B cell (primary cell): ENCODE data around the gene GEMIN7. TPM values are rescaled to one million over a fixed set of nuclear protein-coding genes. Genes with fewer than 3 reads are reported as not detected.

Experiments
- ATAC-seq: fragments of 200-7000 bp; cut with Tn5 transposase; one replicate; pipeline ENCODE4 v1.10.0; 2021; ENCODE audit warnings: low read depth, mild to moderate bottlenecking, moderate number of reproducible peaks, moderate library complexity
- CTCF ChIA-PET: fragments of 350-600 bp; sonication (Branson Sonifier 250); formaldehyde crosslinking; loops from one replicate; lab custom pipeline; 2021; ENCODE audit warnings: antibody characterized with exemption, inconsistent platforms; lab: Charles Lee
- POLR2A ChIA-PET: fragments of 350-600 bp; sonication (Branson Sonifier 250); formaldehyde crosslinking; loops from one replicate; lab custom pipeline; 2021; ENCODE audit warnings: antibody characterized with exemption; lab: Charles Lee
- DNase-seq: peaks from one replicate; pipeline ENCODE4 v3.0.0; 2013
- H2AFZ ChIP-seq: 2 replicates; pipeline ENCODE4 v1.6.1; 2012; ENCODE audit warnings: mild to moderate bottlenecking, low read depth, low read length; ENCODE audit not compliant: insufficient read depth, poor library complexity, severe bottlenecking
- H3K27ac ChIP-seq, 2 donors: 1 replicate in 1 of 2; 2 replicates in 1 of 2; pipeline ENCODE4 v1.5.1; 2012 to 2013; ENCODE audit warnings: low read length in 2 of 2, mild to moderate bottlenecking in 2 of 2, moderate library complexity in 1 of 2
- H3K27me3 ChIP-seq, 4 experiments: fragments of 200-600 bp in 1 of 4; sonication (generic) in 1 of 4; replicated peaks in 1 of 4; 1 replicate in 2 of 4; 2 replicates in 2 of 4; pipeline versions ENCODE4 v1.6.1 to v1.7.0; 2013 to 2016; ENCODE audit warnings: low read length in 3 of 4, mild to moderate bottlenecking in 2 of 4, mixed read lengths in 1 of 4, moderate library complexity in 1 of 4; ENCODE audit not compliant: insufficient read depth in 4 of 4, control insufficient read depth in 3 of 4; ENCODE audit errors: control extremely low read depth in 1 of 4
- H3K36me3 ChIP-seq, 2 experiments: replicated peaks in 1 of 2; 1 replicate in 1 of 2; 2 replicates in 1 of 2; pipeline versions ENCODE4 v1.6.1 to v1.7.1; 2013; ENCODE audit warnings: low read length in 1 of 2; ENCODE audit not compliant: insufficient read depth in 2 of 2, control insufficient read depth in 1 of 2; ENCODE audit errors: control extremely low read depth in 1 of 2, extremely low read depth in 1 of 2
- H3K4me1 ChIP-seq, 2 donors: fragments of 200-600 bp in 1 of 2; sonication (generic) in 1 of 2; 1 replicate in 1 of 2; 2 replicates in 1 of 2; pipeline versions ENCODE4 v1.5.1 to v1.6.1; 2013 to 2017; ENCODE audit warnings: low read length in 2 of 2; ENCODE audit not compliant: control insufficient read depth in 2 of 2, insufficient read depth in 2 of 2
- H3K4me2 ChIP-seq: replicated peaks from 2 replicates; pipeline ENCODE3; 2012; ENCODE audit warnings: mild to moderate bottlenecking, low read depth, low read length; ENCODE audit not compliant: poor library complexity, severe bottlenecking
- H3K4me3 ChIP-seq, 5 experiments: fragments of 200-600 bp in 1 of 5; sonication (generic) in 1 of 5; 1 replicate in 3 of 5; 2 replicates in 2 of 5; pipeline versions ENCODE4 v1.5.1 to v1.7.0; 2011 to 2016; ENCODE audit warnings: low read length in 4 of 5, mild to moderate bottlenecking in 4 of 5, low read depth in 2 of 5, control low read depth in 1 of 5, moderate library complexity in 1 of 5; ENCODE audit not compliant: insufficient read depth in 1 of 5; ENCODE audit errors: control extremely low read depth in 1 of 5, extremely low read depth in 1 of 5
- H3K79me2 ChIP-seq: fragments of 200-600 bp; sonication (generic); one replicate; pipeline ENCODE4 v1.6.0; 2016; ENCODE audit warnings: low read length; ENCODE audit not compliant: control insufficient read depth, insufficient read depth
- H3K9ac ChIP-seq: fragments of 200-600 bp; sonication (generic); 2 replicates; pipeline ENCODE4 v1.6.1; 2017; ENCODE audit warnings: mild to moderate bottlenecking, low read length, moderate library complexity
- H3K9me3 ChIP-seq, 3 donors: one replicate each; pipeline versions ENCODE4 v1.6.1 to v1.7.1; 2013; ENCODE audit warnings: low read length in 2 of 3; ENCODE audit not compliant: control insufficient read depth in 2 of 3, insufficient read depth in 1 of 3; ENCODE audit errors: control extremely low read depth in 1 of 3
- H4K20me1 ChIP-seq: 2 replicates; pipeline ENCODE4 v1.6.0; 2012; ENCODE audit warnings: mild to moderate bottlenecking, low read length; ENCODE audit not compliant: insufficient read depth, control insufficient read depth, poor library complexity, severe bottlenecking
- H3K27ac Mint-ChIP-seq: one replicate; pipeline ENCODE4 v1.8.0; 2021; ENCODE audit warnings: mixed read lengths
- H3K27me3 Mint-ChIP-seq: one replicate; pipeline ENCODE4 v1.8.0; 2021; ENCODE audit warnings: mixed read lengths
- H3K4me1 Mint-ChIP-seq: one replicate; pipeline ENCODE4 v1.8.0; 2021; ENCODE audit warnings: mixed read lengths
- H3K4me3 Mint-ChIP-seq: one replicate; pipeline ENCODE4 v1.8.0; 2021; ENCODE audit warnings: mixed read lengths
- H3K9me3 Mint-ChIP-seq: one replicate; pipeline ENCODE4 v1.8.0; 2022; ENCODE audit warnings: mixed read lengths; ENCODE audit not compliant: insufficient read depth
- CTCF ChIP-seq: fragments of 200-600 bp; IDR thresholded peaks from one replicate; pipeline ENCODE4 v1.8.0; 2022; ENCODE audit warnings: antibody characterized with exemption, mild to moderate bottlenecking
- EZH2 ChIP-seq: IDR thresholded peaks from 2 replicates; pipeline ENCODE4 v1.6.1; 2012; ENCODE audit warnings: borderline replicate concordance, low read depth, mild to moderate bottlenecking, moderate library complexity, low read length; ENCODE audit not compliant: insufficient read depth, poor library complexity, severe bottlenecking
- WGBS: methylation state at CpG from one replicate; pipeline ENCODE4 v1.1.5; 2013; ENCODE audit warnings: missing lambda C conversion rate; ENCODE audit not compliant: insufficient coverage; 5-methylcytosine and 5-hydroxymethylcytosine counted together
- intact Hi-C: fragments of 100-400 bp; cut with micrococcal nuclease; formaldehyde crosslinking; loops from one replicate; pipeline ENCODE4 v1.10.0; 2022
- polyA plus RNA-seq: library from polyadenylated mRNA; depleted of rRNA; stranded (reverse); fragments of >200 nt; gene quantifications from 2 replicates; pipeline ENCODE4 v1.2.3, GENCODE V29; 2012
- total RNA-seq, 2 donors: library from RNA; stranded (reverse); fragments of 120-200 nt in 1 of 2; gene quantifications; 1 replicate in 1 of 2; 2 replicates in 1 of 2; pipeline versions ENCODE4 v1.2.3 to v1.2.4, GENCODE V29; 2013 to 2022

The GEMIN7 gene
- total and polyA plus RNA-seq, 2 donors (not counting 1 experiment from before 2014, with no cell fraction given): 43.0 to 89.4 TPM

GRCh38 chr19:45133661-45134060 lies 54.6 kb downstream of the GEMIN7 start:
- Histone ChIP-seq H3K4me3 (no peak overlapping the region), H2AFZ (no peak overlapping the region), H3K27ac (peak overlapping the region; percentile 65 to 80), H3K9ac (no peak overlapping the region), H3K4me2 (peak overlapping the region; percentile 67), H3K9me3 (no peaks in the 10 kb centered on the region), H3K4me1 (peaks cover 42 to 52% of the 10 kb centered on the region in 2 donors), H4K20me1 (peaks cover 36% of the 10 kb centered on the region), H3K27me3 (no peaks in the 10 kb centered on the region), H3K36me3 (no peaks in the 10 kb centered on the region), H3K79me2 (peaks cover 82% of the 10 kb centered on the region)
- 91% methylated on average over 7 of the region's 8 CpGs for WGBS
- H3K9me3 Mint-ChIP-seq: no peaks in the 10 kb centered on the region
- DNase-seq (no peak), ATAC-seq (no peak)
- CTCF ChIA-PET: interaction anchor here (1.1 kb wide), 1 partner anchor 8 kb away, joined by 3 read pairs; no protein-coding TSS in a partner anchor
- intact Hi-C loops: no loop called here
- peak overlapping the region; percentile 64 for H3K4me3 Mint-ChIP-seq
- POLR2A ChIA-PET: no interaction called here
- peaks cover 51% of the 10 kb centered on the region for H3K4me1 Mint-ChIP-seq
- no peak for TF ChIP-seq EZH2
- no peak for TF ChIP-seq CTCF
- H3K27me3 Mint-ChIP-seq: no peaks in the 10 kb centered on the region
- H3K27ac Mint-ChIP-seq: peak overlapping the region; percentile 90

DNA sequence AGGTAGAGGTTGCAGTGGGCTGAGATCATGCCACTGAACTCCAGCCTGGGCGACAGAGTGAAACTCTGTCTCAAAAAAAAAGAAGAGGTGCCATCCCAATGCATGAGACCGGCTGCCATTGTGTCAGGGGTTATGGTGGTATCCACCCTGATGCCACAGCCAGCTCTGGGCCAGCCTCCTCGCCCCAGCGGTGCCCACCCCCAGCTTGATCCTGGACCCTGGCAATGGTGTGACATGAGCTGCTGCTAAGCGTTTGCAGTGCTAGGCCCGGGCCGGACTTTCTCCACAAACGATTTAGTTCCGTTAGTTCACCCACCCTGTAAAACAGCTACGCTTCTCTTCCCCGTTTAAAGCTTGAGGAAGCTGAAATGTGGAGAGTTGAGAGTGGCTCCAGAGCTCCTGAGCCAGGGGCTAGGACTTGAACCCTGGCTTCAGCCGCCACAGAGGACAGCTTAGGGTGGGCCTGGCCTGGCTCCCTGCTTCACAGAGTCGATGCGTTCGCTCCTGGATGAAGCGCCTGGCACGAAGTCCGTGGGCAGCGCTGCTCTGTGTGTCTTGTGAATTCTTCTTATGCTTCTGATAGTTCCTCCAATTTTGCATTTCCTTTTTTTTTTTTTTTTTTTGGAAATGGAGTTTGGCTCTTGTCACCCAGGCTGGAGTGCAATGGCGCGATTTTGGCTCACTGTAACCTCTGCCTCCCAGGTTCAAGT lies 56.3 kb downstream of the GEMIN7 start:
- peak overlapping the region; percentile 37 for H3K4me2 ChIP-seq
- H3K4me3 Mint-ChIP-seq: no peak overlapping the region
- intact Hi-C loops: no loop called here
- H3K4me3 ChIP-seq: no peak overlapping the region
- H4K20me1 ChIP-seq: peaks cover 28% of the 10 kb centered on the region
- no peak for ATAC-seq
- peaks cover 42 to 52% of the 10 kb centered on the region in 2 donors for H3K4me1 ChIP-seq
- no peak for TF ChIP-seq EZH2
- TF ChIP-seq CTCF: no peak
- WGBS: 95% methylated on average over 14 of the region's 21 CpGs
- no peaks in the 10 kb centered on the region for H3K27me3 Mint-ChIP-seq
- POLR2A ChIA-PET: no interaction called here
- no peak overlapping the region for H2AFZ ChIP-seq
- H3K36me3 ChIP-seq: no peaks in the 10 kb centered on the region
- peaks cover 51% of the 10 kb centered on the region for H3K4me1 Mint-ChIP-seq
- peaks cover 76% of the 10 kb centered on the region for H3K79me2 ChIP-seq
- CTCF ChIA-PET: interaction anchor here (0.7 to 1.9 kb wide), 4 partner anchors 10 to 76 kb away, joined by 3 to 6 read pairs (median 3); partner anchors contain the start of gene PPP1R37
- H3K9me3 ChIP-seq: no peaks in the 10 kb centered on the region
- no peak overlapping the region for H3K9ac ChIP-seq
- DNase-seq: no peak
- H3K27me3 ChIP-seq: no peaks in the 10 kb centered on the region
- H3K27ac Mint-ChIP-seq: peak overlapping the region; percentile 90
- peak overlapping the region; percentile 65 to 80 for H3K27ac ChIP-seq
- H3K9me3 Mint-ChIP-seq: no peaks in the 10 kb centered on the region
